Upper lobe of left lung (tissue), 6 donors: ENCODE measurements around the gene GTF3C5. TPM values are rescaled to one million over a fixed set of nuclear protein-coding genes. Genes with fewer than 3 reads are reported as not detected.

Experiments
- ATAC-seq, 2 donors: fragments of 200-7000 bp; cut with Tn5 transposase; one replicate each; pipeline ENCODE4 v1.9.1; 2022; ENCODE audit warnings: mild to moderate bottlenecking in 2 of 2, moderate library complexity in 2 of 2; ENCODE audit not compliant: low FRiP score in 2 of 2
- DNase-seq, 2 donors: peaks; one replicate each; pipeline ENCODE4 v3.0.0-alpha.2; 2019 to 2020
- H3K27ac ChIP-seq, 4 donors: fragments of 200-600 bp; sonication (generic); one replicate each; pipeline ENCODE4 v1.5.1; 2016 to 2019
- H3K27me3 ChIP-seq, 4 donors: fragments of 200-600 bp; sonication (generic); one replicate each; pipeline ENCODE4 v1.5.1; 2017 to 2019
- H3K36me3 ChIP-seq, 4 donors: fragments of 200-600 bp; sonication (generic); one replicate each; pipeline ENCODE4 v1.5.1; 2016 to 2019
- H3K4me1 ChIP-seq, 4 donors: fragments of 200-600 bp; sonication (generic); one replicate each; pipeline ENCODE4 v1.5.1; 2018 to 2019
- H3K4me3 ChIP-seq, 4 donors: fragments of 200-600 bp; sonication (generic); one replicate each; pipeline ENCODE4 v1.5.1; 2017 to 2019; ENCODE audit warnings: mild to moderate bottlenecking in 2 of 4, moderate library complexity in 1 of 4
- H3K9me3 ChIP-seq, 4 donors: fragments of 200-600 bp; sonication (generic); one replicate each; pipeline ENCODE4 v1.5.1; 2018 to 2019
- CTCF ChIP-seq, 6 experiments: fragments of 450-650 bp in 4 of 6; fragments of 200-600 bp in 2 of 6; sonication (generic) in 2 of 6; IDR thresholded peaks; one replicate each; pipeline ENCODE4 v1.5.1; 2016 to 2019; ENCODE audit warnings: antibody characterized with exemption in 6 of 6
- EP300 ChIP-seq, 4 donors: sonication (generic); formaldehyde crosslinking; IDR thresholded peaks; one replicate each; pipeline ENCODE4 v1.5.1; 2017; ENCODE audit warnings: antibody characterized with exemption in 4 of 4, control low read depth in 2 of 4
- POLR2A ChIP-seq, 4 donors: fragments of 450-650 bp; IDR thresholded peaks; one replicate each; pipeline ENCODE4 v1.5.1; 2016 to 2017; ENCODE audit warnings: antibody characterized with exemption in 4 of 4, mild to moderate bottlenecking in 2 of 4
- POLR2AphosphoS5 ChIP-seq, 2 donors: sonication (generic); formaldehyde crosslinking; IDR thresholded peaks; one replicate each; pipeline ENCODE4 v1.5.1; 2017; ENCODE audit warnings: antibody characterized with exemption in 2 of 2
- WGBS, 2 donors: methylation state at CpG; one replicate each; pipeline ENCODE4 v1.1.5; 2017 to 2018; 5-methylcytosine and 5-hydroxymethylcytosine counted together
- total RNA-seq, 6 donors: library from RNA; depleted of rRNA in 4 of 6; stranded (reverse); fragments of >200 nt in 4 of 6; gene quantifications; one replicate each; pipeline versions ENCODE4 v1.1.0 to v1.2.1, GENCODE V29; 2016 to 2021
- donor health status: DM: no; HTN: no; CAD: no; lungs with moderate emphysema.
- donor health status: DM: no; HTN: yes; CAD: no; lungs with severe emphysema.

GTF3C5 gene
- total RNA-seq, 6 donors from 2014 or later: 40.9 to 133 (median 49.7) TPM

- no peaks in the 10 kb centered on the region for H3K4me1 ChIP-seq
- H3K36me3 ChIP-seq: no peaks in the 10 kb centered on the region
- no peak overlapping the region for H3K4me3 ChIP-seq
- TF ChIP-seq POLR2A (IDR thresholded peaks at IDR 0.05) (no peak), EP300 (IDR thresholded peaks at IDR 0.05) (no peak), POLR2AphosphoS5 (IDR thresholded peaks at IDR 0.05) (no peak), CTCF (IDR thresholded peaks at IDR 0.05) (no peak)
- DNase-seq (no peak), ATAC-seq (no peak)
- H3K27ac ChIP-seq: no peak overlapping the region
- WGBS, 2 donors: 55 to 60% methylated on average over 1 to 4 of the region's 4 CpGs
- no peaks in the 10 kb centered on the region for H3K9me3 ChIP-seq
- H3K27me3 ChIP-seq: peaks cover 0 to 5% (median 0%) of the 10 kb centered on the region in 4 donors
Observed at GRCh38 chr9:132985071-132985350, 45.8 kb upstream of the GTF3C5 start.

DNA sequence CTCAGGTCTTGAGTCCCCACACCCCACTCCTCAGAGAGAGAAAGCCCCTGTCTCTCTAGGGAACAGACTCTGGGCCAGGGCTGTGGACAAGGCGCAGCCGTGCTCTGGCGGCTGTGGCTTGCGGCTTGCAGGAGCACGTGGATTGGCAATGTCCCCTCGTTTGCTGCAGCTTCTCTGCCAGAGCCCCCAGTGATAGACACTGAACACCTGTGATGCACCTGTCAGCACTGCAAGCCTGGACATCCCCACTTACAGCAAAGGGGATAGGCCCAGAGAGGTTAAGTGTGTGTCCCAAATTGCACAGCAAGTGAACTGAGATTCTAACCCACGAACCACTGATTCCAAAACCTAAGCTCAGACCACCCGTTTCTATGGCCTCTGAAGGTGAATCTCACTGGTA, 45.3 kb upstream of the GTF3C5 start:
- H3K4me1 ChIP-seq: no peaks in the 10 kb centered on the region
- ATAC-seq (no peak), DNase-seq (no peak)
- H3K27me3 ChIP-seq: peaks cover 0 to 5% (median 0%) of the 10 kb centered on the region in 4 donors
- H3K4me3 ChIP-seq: no peak overlapping the region
- no peaks in the 10 kb centered on the region for H3K9me3 ChIP-seq
- no peaks in the 10 kb centered on the region for H3K36me3 ChIP-seq
- WGBS, 2 donors: 51 to 71% methylated on average over 3 to 8 of the region's 8 CpGs
- H3K27ac ChIP-seq: no peak overlapping the region
- no peak for TF ChIP-seq CTCF (IDR thresholded peaks at IDR 0.05)
- no peak for TF ChIP-seq POLR2A (IDR thresholded peaks at IDR 0.05)
- no peak for TF ChIP-seq EP300 (IDR thresholded peaks at IDR 0.05)
- TF ChIP-seq POLR2AphosphoS5 (IDR thresholded peaks at IDR 0.05): no peak

DNA sequence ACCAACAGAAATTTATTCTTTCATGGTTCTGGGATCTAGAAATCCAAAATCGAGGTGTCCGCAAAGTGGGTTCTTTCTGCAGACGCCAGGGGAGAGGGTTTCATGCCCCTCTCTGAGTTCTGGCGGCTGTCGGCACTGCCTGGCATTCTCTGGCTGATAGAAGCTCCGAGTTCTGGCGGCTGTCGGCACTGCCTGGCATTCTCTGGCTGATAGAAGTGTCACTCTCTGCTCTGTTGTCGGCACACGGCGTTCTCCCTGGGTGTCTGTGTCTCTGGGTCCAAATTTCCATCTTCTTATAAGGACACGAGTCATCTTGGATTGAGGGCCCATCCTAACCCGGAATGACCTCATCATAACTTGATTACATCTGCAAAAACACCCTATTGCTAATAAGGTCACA, 44.7 kb upstream of the GTF3C5 start:
- no peak for ATAC-seq
- H3K4me3 ChIP-seq: no peak overlapping the region
- 78 to 83% methylated on average over 11 to 13 of the region's 13 CpGs for WGBS, 2 donors
- no peaks in the 10 kb centered on the region for H3K4me1 ChIP-seq
- DNase-seq: no peak
- H3K36me3 ChIP-seq: no peaks in the 10 kb centered on the region
- no peaks in the 10 kb centered on the region for H3K9me3 ChIP-seq
- peaks cover 0 to 5% (median 0%) of the 10 kb centered on the region in 4 donors for H3K27me3 ChIP-seq
- H3K27ac ChIP-seq: no peak overlapping the region
- TF ChIP-seq POLR2A (IDR thresholded peaks at IDR 0.05) (no peak), CTCF (IDR thresholded peaks at IDR 0.05) (no peak), EP300 (IDR thresholded peaks at IDR 0.05) (no peak), POLR2AphosphoS5 (IDR thresholded peaks at IDR 0.05) (no peak)

DNA sequence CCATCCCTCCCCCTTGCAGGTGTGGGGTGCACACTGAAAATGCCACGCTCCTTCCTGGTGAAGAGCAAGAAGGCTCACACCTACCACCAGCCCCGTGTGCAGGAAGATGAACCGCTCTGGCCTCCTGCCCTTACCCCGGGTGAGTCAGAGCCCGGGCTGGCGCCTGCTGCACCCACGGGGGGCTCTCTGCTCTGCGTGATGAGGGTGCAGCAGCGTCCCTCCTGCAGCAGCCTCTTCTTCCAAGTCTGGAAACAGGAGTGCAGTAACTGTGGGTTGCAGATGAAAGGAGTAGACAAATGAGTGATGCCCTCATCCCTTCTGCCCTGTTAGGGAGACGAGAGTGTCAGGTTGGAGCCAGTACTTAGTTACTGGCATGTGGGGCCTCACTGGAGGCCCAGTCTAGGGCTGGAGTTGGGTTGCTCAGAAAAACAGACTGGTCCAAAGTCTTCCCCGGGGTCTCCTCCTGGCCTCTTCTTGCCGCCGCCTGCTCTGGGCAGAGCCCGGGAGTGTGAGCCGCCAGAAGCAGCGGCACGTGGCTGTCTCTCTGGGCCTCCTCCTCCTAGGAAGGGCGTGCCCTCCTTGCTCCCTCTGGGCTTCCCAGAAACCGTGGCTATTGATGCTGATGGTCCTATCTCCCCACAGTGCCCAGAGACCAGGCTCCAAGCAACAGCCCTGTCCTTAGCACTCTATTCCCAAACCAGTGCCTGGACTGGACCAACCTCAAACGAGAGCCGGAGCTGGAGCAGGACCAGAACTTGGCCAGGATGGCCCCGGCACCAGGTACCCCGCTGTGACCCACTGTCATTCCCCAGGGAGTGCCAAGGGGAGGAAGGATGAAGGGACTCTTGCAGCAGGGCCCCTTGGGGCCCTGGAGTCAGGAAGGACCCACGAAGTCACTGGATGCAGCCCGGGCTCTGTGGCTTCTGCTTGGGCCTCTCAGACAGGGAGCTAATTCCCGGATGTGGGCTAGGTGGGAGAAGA, 43.9 kb upstream of the GTF3C5 start:
- H3K36me3 ChIP-seq: no peaks in the 10 kb centered on the region
- 57 to 60% methylated on average over 11 to 25 of the region's 26 CpGs for WGBS, 2 donors
- no peaks in the 10 kb centered on the region for H3K9me3 ChIP-seq
- H3K4me3 ChIP-seq: no peak overlapping the region
- TF ChIP-seq EP300 (IDR thresholded peaks at IDR 0.05): no peak
- TF ChIP-seq POLR2AphosphoS5 (IDR thresholded peaks at IDR 0.05): no peak
- TF ChIP-seq POLR2A (IDR thresholded peaks at IDR 0.05): no peak
- TF ChIP-seq CTCF (IDR thresholded peaks at IDR 0.05): no peak
- DNase-seq (peak in 1 of 2 donors; percentile 65), ATAC-seq (no peak)
- H3K4me1 ChIP-seq: no peaks in the 10 kb centered on the region
- H3K27ac ChIP-seq: no peak overlapping the region
- H3K27me3 ChIP-seq: peaks cover 0 to 5% (median 0%) of the 10 kb centered on the region in 4 donors
